NCI-H1105 treated with DMSO at 0.1 percent for 48 hours (cell line): Measurements from ENCODE around the gene CFAP210.

Experiments
- DNase-seq: peaks from one replicate; lab custom pipeline; 2025; lab: John Stamatoyannopoulos, UW

The CFAP210 gene

DNA sequence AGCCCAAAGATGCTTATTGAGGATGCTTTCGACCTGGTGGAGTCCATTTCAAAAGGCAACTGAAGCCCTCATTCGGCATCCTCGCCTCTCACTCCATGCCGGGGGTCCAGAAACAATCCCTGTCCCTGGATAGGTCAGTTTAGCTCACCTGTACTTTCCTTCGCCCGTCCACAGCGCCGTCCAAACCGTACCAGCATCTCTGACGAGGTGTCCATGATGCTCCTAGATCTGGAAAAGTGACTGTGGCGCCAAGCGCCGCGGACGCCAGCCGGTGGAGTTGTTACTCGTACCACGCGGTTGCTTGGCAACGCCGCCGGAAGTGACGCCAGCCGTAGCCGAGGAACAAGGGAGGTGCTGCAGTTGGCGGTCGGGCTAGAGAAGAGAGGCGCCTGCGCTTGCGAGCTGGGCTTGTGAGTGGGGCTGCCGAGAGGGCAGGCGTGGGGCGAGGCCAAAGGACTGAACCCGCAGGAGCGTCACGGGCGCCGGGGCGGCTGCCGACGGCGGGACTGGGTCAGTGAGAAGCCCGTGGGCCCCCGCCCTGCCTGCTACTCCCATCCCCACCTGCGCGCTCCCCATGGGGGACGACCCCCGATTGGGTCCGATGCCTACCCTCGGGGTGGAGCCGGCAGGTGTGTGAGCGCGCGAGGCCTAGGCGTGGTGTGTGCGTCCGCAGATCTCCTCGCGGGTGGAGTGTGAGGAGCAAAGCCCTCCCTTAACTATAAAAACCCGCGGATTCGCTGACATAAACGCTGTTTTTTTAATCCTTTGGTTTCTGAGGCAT, at the start of gene CFAP210, which contains the start of gene PHOSPHO2:
Gene CFAP210, minus strand, starts transcription at position 293 of the 781 bp plus-strand sequence. Its CDS starts 78 bp downstream, at position 215.
Gene PHOSPHO2, plus strand, starts transcription at position 357 of the 781 bp plus-strand sequence. CDS start 6,503 bp downstream, outside the sequence.
- DNase-seq, result peak; percentile 91

DNA sequence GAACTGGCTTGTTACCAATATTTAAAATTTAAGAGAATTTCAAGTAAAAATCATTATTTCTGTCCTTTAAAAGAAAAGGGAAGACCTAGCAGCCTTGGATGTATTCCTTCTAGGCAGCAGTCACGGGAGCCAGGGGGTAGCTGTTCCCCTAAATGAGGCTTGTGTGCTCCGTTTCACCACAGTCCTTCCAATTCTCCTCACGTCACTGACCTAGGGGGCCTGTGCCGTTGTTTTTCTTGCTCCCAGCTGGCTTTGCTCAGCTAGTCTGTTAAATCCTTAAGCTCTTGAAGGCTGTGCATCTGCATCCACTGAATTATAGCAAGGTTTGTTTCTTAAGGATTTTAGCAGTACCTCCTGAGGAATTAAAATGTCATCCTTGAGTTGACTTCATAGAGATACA, 49.3 kb upstream of the CFAP210 start:
- no peak for DNase-seq

GRCh38 chr2:169739351-169739750, 45.1 kb upstream of the CFAP210 start:
- no peak for DNase-seq

- DNase-seq, result no peak
Measured at GRCh38 chr2:169738566-169739229, 44.5 kb upstream of the CFAP210 start.

- no peak for DNase-seq
Measured at GRCh38 chr2:169736902-169737301, 42.7 kb upstream of the CFAP210 start.

- no peak for DNase-seq
Measured at GRCh38 chr2:169735623-169736022, 41.4 kb upstream of the CFAP210 start.

DNA sequence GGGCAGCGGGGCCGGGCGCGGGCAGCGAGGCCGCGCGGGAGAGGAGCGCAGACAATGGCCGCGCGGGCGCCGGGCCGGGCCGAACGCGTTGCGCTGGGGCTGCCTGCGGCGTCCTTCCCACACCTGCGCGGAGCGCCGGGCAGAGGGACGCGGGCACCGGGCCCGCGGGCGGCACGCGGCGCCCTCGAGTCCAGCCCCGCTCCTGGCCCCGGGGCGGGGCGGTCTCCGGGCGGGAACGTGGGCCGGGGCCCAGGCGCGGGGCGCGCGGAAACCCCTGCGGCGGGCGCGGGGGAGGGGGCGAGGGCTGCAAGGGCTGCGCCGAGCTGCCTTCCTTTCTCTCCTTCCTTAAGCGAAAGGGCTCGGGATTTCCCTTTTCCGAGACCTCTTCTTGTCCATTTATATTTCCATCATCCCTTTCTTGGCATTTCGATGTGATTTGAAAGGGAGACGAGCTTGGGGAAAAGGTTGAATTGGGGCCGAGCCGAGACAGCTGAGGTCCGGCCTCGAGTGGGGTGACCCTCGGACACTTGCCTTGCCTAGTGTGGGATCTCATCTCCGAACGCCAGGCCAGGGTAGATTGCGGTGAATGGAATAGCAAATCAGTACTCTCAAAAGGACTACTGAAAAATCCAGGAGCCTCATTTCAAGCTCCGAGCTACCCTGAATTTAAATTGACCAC, 40.1 kb upstream of the CFAP210 start:
- peak; percentile 27 for DNase-seq

DNA sequence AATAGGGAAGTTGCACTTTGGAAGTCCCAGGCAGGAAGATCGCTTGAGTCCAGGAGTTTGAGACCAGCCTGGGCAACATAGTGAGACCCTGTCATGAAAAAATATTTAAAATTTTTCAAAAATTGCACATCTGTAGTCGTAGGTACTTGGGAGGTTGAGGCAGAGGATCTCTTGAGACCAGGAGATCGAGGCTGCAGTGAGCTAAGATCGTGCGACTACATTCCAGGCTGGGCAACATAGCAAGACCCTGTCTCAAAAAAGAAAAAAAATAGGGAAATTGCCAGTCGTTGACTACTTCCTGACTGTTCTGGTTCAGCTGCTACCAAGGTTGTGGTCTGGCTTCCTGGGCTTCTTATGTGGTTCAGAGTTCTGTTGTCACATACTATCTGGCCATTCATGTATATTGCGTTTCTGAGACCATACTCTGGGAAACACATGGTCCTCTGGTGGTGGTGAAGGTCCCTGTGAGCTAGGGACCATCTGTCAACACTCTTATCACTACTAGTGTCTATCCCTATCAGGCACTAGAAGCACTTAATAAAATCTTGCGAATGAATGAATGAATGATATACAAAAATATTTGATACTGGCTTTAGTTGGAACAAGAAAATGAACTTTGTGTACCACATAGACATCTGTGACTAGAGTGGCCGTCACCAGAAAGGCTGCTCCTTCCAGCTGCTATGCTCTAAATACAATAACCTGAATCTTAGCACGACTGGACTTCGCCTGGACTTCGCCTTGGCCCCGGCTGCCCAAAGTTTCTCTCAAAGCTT, 38.6 kb upstream of the CFAP210 start:
- no peak for DNase-seq

GRCh38 chr2:169732075-169732474, 37.9 kb upstream of the CFAP210 start:
- no peak for DNase-seq

- no peak for DNase-seq
Measured at GRCh38 chr2:169729274-169729605, 35.0 kb upstream of the CFAP210 start.

- DNase-seq, result no peak
Measured at GRCh38 chr2:169727065-169727464, 32.9 kb upstream of the CFAP210 start.

- no peak for DNase-seq
Measured at GRCh38 chr2:169721016-169721415, 26.8 kb upstream of the CFAP210 start.

DNA sequence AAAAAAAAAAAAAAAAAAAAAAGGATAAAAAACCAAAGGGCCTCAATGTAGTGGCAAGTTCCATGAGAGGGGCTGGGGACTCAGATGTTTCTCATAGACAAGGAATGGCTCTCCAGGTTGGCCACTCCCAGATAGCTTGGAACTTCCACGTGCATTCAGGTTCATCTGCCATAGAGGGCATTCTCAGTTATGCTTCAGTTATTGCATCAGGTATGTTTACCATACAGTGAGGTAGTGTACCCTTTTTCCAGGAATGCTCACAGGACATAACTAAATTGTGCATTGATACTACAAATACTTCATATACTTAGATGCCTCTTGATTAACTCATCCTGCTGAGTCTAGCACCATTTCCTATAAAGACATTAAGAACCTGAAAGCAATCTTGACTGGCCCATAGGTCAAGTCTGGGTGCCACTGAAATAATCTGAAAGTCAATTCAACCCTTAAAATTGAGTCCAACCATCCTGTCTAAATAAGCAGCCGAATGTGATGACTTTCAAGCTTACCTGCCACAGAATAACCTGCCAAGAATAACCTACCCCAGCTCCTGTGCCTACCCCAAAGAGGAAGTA, 24.8 kb upstream of the CFAP210 start:
- DNase-seq, result no peak

GRCh38 chr2:169717691-169718063, 23.5 kb upstream of the CFAP210 start:
- no peak for DNase-seq

- peak; percentile 3 for DNase-seq
Measured at GRCh38 chr2:169716938-169717690, 22.9 kb upstream of the CFAP210 start.

- peak; percentile 25 for DNase-seq
Measured at GRCh38 chr2:169716238-169716886, 22.2 kb upstream of the CFAP210 start.

GRCh38 chr2:169715379-169716237, 21.4 kb upstream of the CFAP210 start:
- DNase-seq, result peak; percentile 23

- DNase-seq, result no peak
Measured at GRCh38 chr2:169714699-169715098, 20.5 kb upstream of the CFAP210 start.

GRCh38 chr2:169713331-169713730, 19.1 kb upstream of the CFAP210 start:
- no peak for DNase-seq
